ENCODE data around the gene LRRC28. TPM values are rescaled to one million over a fixed set of nuclear protein-coding genes. Genes with fewer than 3 reads are reported as not detected.

LRRC28 gene
- total RNA-seq, 1 experiment from 2014 or later: 14.3 TPM

GRCh38 chr15:99438691-99439523 is 187.6 kb downstream of the LRRC28 start:
- H3K4me3 ChIP-seq: no peak overlapping the region

GRCh38 chr15:99439524-99439835 is 188.2 kb downstream of the LRRC28 start:
- Histone ChIP-seq H3K4me3 (no peak overlapping the region), H3K9me3 (no peaks in the 10 kb centered on the region), H3K36me3 (no peaks in the 10 kb centered on the region), H3K27me3 (no peaks in the 10 kb centered on the region)
- no peak for DNase-seq

More at GRCh38 chr15:99438691-99439523, 187.6 kb downstream of the LRRC28 start:
- Histone ChIP-seq H3K36me3 (no peaks in the 10 kb centered on the region), H3K9me3 (no peaks in the 10 kb centered on the region), H3K27me3 (no peaks in the 10 kb centered on the region)
- DNase-seq: no peak

- H3K4me3 ChIP-seq: no peak overlapping the region
- no peak for DNase-seq
- H3K27me3 ChIP-seq: no peaks in the 10 kb centered on the region
- no peaks in the 10 kb centered on the region for H3K36me3 ChIP-seq
- no peaks in the 10 kb centered on the region for H3K9me3 ChIP-seq
These were observed 188.7 kb downstream of the LRRC28 start for GRCh38 chr15:99440029-99440428.

Other genes starting within 250 kb of the LRRC28 start
- not detected in 2 replicates for gene PGPEP1L, start 243.7 kb upstream of the LRRC28 start, total RNA-seq (2014; rRNA removed; shearing (Covaris generic); ENCODE audit: low replicate concordance)
- 2.5 and 7.4 TPM in 2 replicates for gene SYNM, start 146.4 kb upstream of the LRRC28 start, total RNA-seq (2014; rRNA removed; shearing (Covaris generic); ENCODE audit: low replicate concordance)
- gene TTC23, start 1.9 kb upstream of the LRRC28 start, total RNA-seq (2014; rRNA removed; shearing (Covaris generic); ENCODE audit: low replicate concordance): 6.7 and 12.2 TPM in 2 replicates

Data from MG63 (cell line).